Fibroblast of lung (primary cell): ENCODE data around the gene OR51I2. TPM values are rescaled to one million over a fixed set of nuclear protein-coding genes. Genes with fewer than 3 reads are reported as not detected.

Experiments
- DNase-seq, 2 donors: peaks; one replicate each; pipeline versions ENCODE4 v3.0.0 to v3.0.0-alpha.2; 2010; ENCODE audit warnings: low read depth in 2 of 2
- H2AFZ ChIP-seq: 2 replicates; pipeline ENCODE4 v1.5.1; 2012; ENCODE audit warnings: low read length, control low read depth, inconsistent platforms
- H3K27ac ChIP-seq: 2 replicates; pipeline ENCODE4 v1.5.1; 2011; ENCODE audit warnings: low read length, control low read depth; ENCODE audit not compliant: insufficient read depth
- H3K27me3 ChIP-seq: 2 replicates; pipeline ENCODE4 v1.5.1; 2011; ENCODE audit warnings: mild to moderate bottlenecking, low read length; ENCODE audit not compliant: control insufficient read depth, insufficient read depth
- H3K36me3 ChIP-seq: 2 replicates; pipeline ENCODE4 v1.5.1; 2011; ENCODE audit warnings: low read length; ENCODE audit not compliant: control insufficient read depth, insufficient read depth
- H3K4me1 ChIP-seq: 2 replicates; pipeline ENCODE4 v1.5.1; 2011; ENCODE audit warnings: low read length; ENCODE audit not compliant: control insufficient read depth, insufficient read depth; ENCODE audit errors: extremely low read depth
- H3K4me2 ChIP-seq: 2 replicates; pipeline ENCODE4 v1.5.1; 2011; ENCODE audit warnings: low read length, control low read depth; ENCODE audit not compliant: insufficient read depth; ENCODE audit errors: extremely low read depth
- H3K4me3 ChIP-seq, 4 experiments: fragments of 200-600 bp in 1 of 4; sonication (generic) in 1 of 4; replicated peaks in 1 of 4; 2 replicates each; pipeline ENCODE4 v1.5.1; 2011 to 2016; ENCODE audit warnings: low read length in 4 of 4, low read depth in 3 of 4, mild to moderate bottlenecking in 3 of 4, control low read depth in 2 of 4, inconsistent platforms in 1 of 4, mixed read lengths in 1 of 4; ENCODE audit not compliant: insufficient read depth in 1 of 4; ENCODE audit errors: control extremely low read depth in 1 of 4
- H3K79me2 ChIP-seq: 2 replicates; pipeline ENCODE4 v1.5.1; 2012; ENCODE audit warnings: mild to moderate bottlenecking, low read length, inconsistent platforms; ENCODE audit not compliant: control insufficient read depth, insufficient read depth
- H3K9ac ChIP-seq: 2 replicates; pipeline ENCODE4 v1.5.1; 2011; ENCODE audit warnings: mild to moderate bottlenecking, low read length, control low read depth; ENCODE audit not compliant: insufficient read depth
- H3K9me3 ChIP-seq: 2 replicates; pipeline ENCODE4 v1.5.1; 2012; ENCODE audit warnings: low read depth, low read length; ENCODE audit not compliant: control insufficient read depth, insufficient read depth
- H4K20me1 ChIP-seq: 2 replicates; pipeline ENCODE4 v1.5.1; 2011; ENCODE audit warnings: low read length; ENCODE audit not compliant: control insufficient read depth, insufficient read depth; ENCODE audit errors: extremely low read depth
- CTCF ChIP-seq, 2 donors: IDR thresholded peaks in 1 of 2; conservative IDR thresholded peaks in 1 of 2; 1 replicate in 1 of 2; 2 replicates in 1 of 2; pipeline ENCODE4 v1.5.1; 2011 to 2012; ENCODE audit warnings: low read length in 2 of 2, control low read depth in 1 of 2, inconsistent platforms in 1 of 2, low read depth in 1 of 2, mild to moderate bottlenecking in 1 of 2
- EZH2 ChIP-seq: IDR thresholded peaks from 2 replicates; pipeline ENCODE4 v1.5.1; 2012; ENCODE audit warnings: low read length, control low read depth, mild to moderate bottlenecking; ENCODE audit errors: missing control alignments
- polyA plus RNA-seq, 2 donors: library from polyadenylated mRNA; depleted of rRNA in 1 of 2; stranded (reverse) in 1 of 2; unstranded in 1 of 2; fragments of >200 nt; gene quantifications; 2 replicates each; pipeline ENCODE4 v1.2.1, GENCODE V29; 2011 to 2012; ENCODE audit warnings: missing spikeins in 1 of 2
- total RNA-seq: library from RNA; depleted of rRNA; stranded (reverse); fragments of >200 nt; gene quantifications from 2 replicates; pipeline ENCODE4 v1.2.1, GENCODE V29; 2014

Gene OR51I2
- total and polyA plus RNA-seq, 2 donors (not counting 1 experiment from before 2014, with no cell fraction given), result under 0.01 TPM; not detected in 1

GRCh38 chr11:5500393-5500801 lies 51.3 kb downstream of the OR51I2 start:
- H3K27ac ChIP-seq, result no peak overlapping the region
- no peak for TF ChIP-seq EZH2
- no peak for TF ChIP-seq CTCF (conservative IDR thresholded peaks at IDR 0.05 in 1 of 2, IDR thresholded peaks at IDR 0.05 in 1 of 2; ENCODE audit: low read depth in 1 of 2, low read length in 2 of 2)
- H3K79me2 ChIP-seq, result no peaks in the 10 kb centered on the region
- no peak overlapping the region for H2AFZ ChIP-seq
- no peak overlapping the region for H3K9ac ChIP-seq
- H3K4me3 ChIP-seq, result no peak overlapping the region
- no peak for DNase-seq
- H3K9me3 ChIP-seq, result no peaks in the 10 kb centered on the region
- H3K4me2 ChIP-seq, result no peak overlapping the region
- H3K4me1 ChIP-seq, result no peaks in the 10 kb centered on the region
- no peaks in the 10 kb centered on the region for H3K36me3 ChIP-seq
- no peaks in the 10 kb centered on the region for H3K27me3 ChIP-seq
- no peaks in the 10 kb centered on the region for H4K20me1 ChIP-seq

- no peak overlapping the region for H2AFZ ChIP-seq
- TF ChIP-seq EZH2, result no peak
- no peak for TF ChIP-seq CTCF (conservative IDR thresholded peaks at IDR 0.05 in 1 of 2, IDR thresholded peaks at IDR 0.05 in 1 of 2; ENCODE audit: low read depth in 1 of 2, low read length in 2 of 2)
- DNase-seq, result no peak
- H4K20me1 ChIP-seq, result no peaks in the 10 kb centered on the region
- H3K9me3 ChIP-seq, result no peaks in the 10 kb centered on the region
- H3K79me2 ChIP-seq, result no peaks in the 10 kb centered on the region
- H3K4me3 ChIP-seq, result no peak overlapping the region
- H3K27me3 ChIP-seq, result no peaks in the 10 kb centered on the region
- no peak overlapping the region for H3K9ac ChIP-seq
- no peaks in the 10 kb centered on the region for H3K36me3 ChIP-seq
- H3K4me2 ChIP-seq, result no peak overlapping the region
- no peak overlapping the region for H3K27ac ChIP-seq
- H3K4me1 ChIP-seq, result no peaks in the 10 kb centered on the region
These were observed 55.3 kb downstream of the OR51I2 start for GRCh38 chr11:5504403-5504921.

- no peak overlapping the region for H3K9ac ChIP-seq
- no peak for DNase-seq
These were observed 56.4 kb downstream of the OR51I2 start for GRCh38 chr11:5505363-5506048.

More at GRCh38 chr11:5505363-5506048, 56.4 kb downstream of the OR51I2 start:
- Histone ChIP-seq H3K9me3 (no peaks in the 10 kb centered on the region), H3K4me3 (no peak overlapping the region), H2AFZ (no peak overlapping the region), H3K4me2 (no peak overlapping the region), H4K20me1 (no peaks in the 10 kb centered on the region), H3K79me2 (no peaks in the 10 kb centered on the region), H3K27me3 (no peaks in the 10 kb centered on the region), H3K4me1 (no peaks in the 10 kb centered on the region), H3K27ac (no peak overlapping the region), H3K36me3 (no peaks in the 10 kb centered on the region)
- TF ChIP-seq CTCF (conservative IDR thresholded peaks at IDR 0.05 in 1 of 2, IDR thresholded peaks at IDR 0.05 in 1 of 2; ENCODE audit: low read depth in 1 of 2, low read length in 2 of 2), result no peak
- no peak for TF ChIP-seq EZH2

Other genes starting within 250 kb of the OR51I2 start
- not detected in 2 replicates for gene OR51V1, start 248.6 kb upstream of the OR51I2 start, total RNA-seq
- gene OR51V1, start 248.6 kb upstream of the OR51I2 start, polyA plus RNA-seq, result not detected in 2 replicates
- not detected in 2 replicates for gene HBB, start 222.3 kb upstream of the OR51I2 start, total RNA-seq
- 0.16 and 0.22 TPM in 2 replicates for gene HBB, start 222.3 kb upstream of the OR51I2 start, polyA plus RNA-seq
- 5.9 TPM in 1 of 2 replicates, not detected in the other for gene HBD, start 214.8 kb upstream of the OR51I2 start, total RNA-seq
- gene HBD, start 214.8 kb upstream of the OR51I2 start, polyA plus RNA-seq, result 17.1 and 53.4 TPM in 2 replicates
- not detected in 2 replicates for gene HBG1, start 199.5 kb upstream of the OR51I2 start, total RNA-seq
- gene HBG1, start 199.5 kb upstream of the OR51I2 start, polyA plus RNA-seq, result 0.41 and 0.46 TPM in 2 replicates
- gene HBG2, start 194.5 kb upstream of the OR51I2 start, total RNA-seq, result not detected in 2 replicates
- gene HBG2, start 194.5 kb upstream of the OR51I2 start, polyA plus RNA-seq, result 0.93 and 2.6 TPM in 2 replicates
- 0.33 TPM in 1 of 2 replicates, not detected in the other for gene HBE1, start 179.4 kb upstream of the OR51I2 start, total RNA-seq
- gene HBE1, start 179.4 kb upstream of the OR51I2 start, polyA plus RNA-seq, result 2.0 and 3.1 TPM in 2 replicates
- 0.17 TPM in 1 of 2 replicates, not detected in the other for gene OR51B4, start 147.4 kb upstream of the OR51I2 start, total RNA-seq
- gene OR51B4, start 147.4 kb upstream of the OR51I2 start, polyA plus RNA-seq, result not detected in 2 replicates
- not detected in 2 replicates for gene OR51B2, start 125.0 kb upstream of the OR51I2 start, total RNA-seq
- not detected in 2 replicates for gene OR51B2, start 125.0 kb upstream of the OR51I2 start, polyA plus RNA-seq
- 0.17 and 0.26 TPM in 2 replicates for gene OR51B5, start 105.8 kb upstream of the OR51I2 start, total RNA-seq
- gene OR51B5, start 105.8 kb upstream of the OR51I2 start, polyA plus RNA-seq, result 0.06 TPM in 1 of 2 replicates, not detected in the other
- gene OR51B6, start 97.8 kb upstream of the OR51I2 start, total RNA-seq, result not detected in 2 replicates
- gene OR51B6, start 97.8 kb upstream of the OR51I2 start, polyA plus RNA-seq, result not detected in 2 replicates
- not detected in 2 replicates for gene OR51M1, start 65.5 kb upstream of the OR51I2 start, total RNA-seq
- gene OR51M1, start 65.5 kb upstream of the OR51I2 start, polyA plus RNA-seq, result 0.06 TPM in 1 of 2 replicates, not detected in the other
- gene OR51Q1, start 27.2 kb upstream of the OR51I2 start, total RNA-seq, result not detected in 2 replicates
- not detected in 2 replicates for gene OR51Q1, start 27.2 kb upstream of the OR51I2 start, polyA plus RNA-seq
- gene OR51I1, start 7.8 kb upstream of the OR51I2 start, total RNA-seq, result 0.17 and 0.26 TPM in 2 replicates
- gene OR51I1, start 7.8 kb upstream of the OR51I2 start, polyA plus RNA-seq, result not detected in 2 replicates
- gene OR52D1, start 39.4 kb downstream of the OR51I2 start, total RNA-seq, result not detected in 2 replicates
- gene OR52D1, start 39.4 kb downstream of the OR51I2 start, polyA plus RNA-seq, result not detected in 2 replicates
- 0.17 TPM in 1 of 2 replicates, not detected in the other for gene UBQLN3, start 60.6 kb downstream of the OR51I2 start, total RNA-seq
- not detected in 2 replicates for gene UBQLN3, start 60.6 kb downstream of the OR51I2 start, polyA plus RNA-seq
- under 0.01 and 0.17 TPM in 2 replicates for gene UBQLNL, start 67.4 kb downstream of the OR51I2 start, total RNA-seq
- gene UBQLNL, start 67.4 kb downstream of the OR51I2 start, polyA plus RNA-seq, result 0.09 and 0.10 TPM in 2 replicates
- 0.50 and 0.51 TPM in 2 replicates for gene OR52H1, start 99.2 kb downstream of the OR51I2 start, total RNA-seq
- not detected in 2 replicates for gene OR52H1, start 99.2 kb downstream of the OR51I2 start, polyA plus RNA-seq
- gene OR52B6, start 131.6 kb downstream of the OR51I2 start, total RNA-seq, result not detected in 2 replicates
- not detected in 2 replicates for gene OR52B6, start 131.6 kb downstream of the OR51I2 start, polyA plus RNA-seq
- 4.9 and 8.6 TPM in 2 replicates for gene TRIM6, start 147.3 kb downstream of the OR51I2 start, total RNA-seq
- 8.2 and 13.8 TPM in 2 replicates for gene TRIM6, start 147.3 kb downstream of the OR51I2 start, polyA plus RNA-seq
- 11.3 and 17.8 TPM in 2 replicates for gene TRIM34, start 175.7 kb downstream of the OR51I2 start, total RNA-seq
- gene TRIM34, start 175.7 kb downstream of the OR51I2 start, polyA plus RNA-seq, result 13.6 and 18.5 TPM in 2 replicates
- 43.4 and 47.9 TPM in 2 replicates for gene TRIM5, start 235.8 kb downstream of the OR51I2 start, total RNA-seq
- gene TRIM5, start 235.8 kb downstream of the OR51I2 start, polyA plus RNA-seq, result 26.8 and 32.4 TPM in 2 replicates
- 94.8 and 112 TPM in 2 replicates for gene TRIM22, start 240.5 kb downstream of the OR51I2 start, total RNA-seq
- 74.3 and 108 TPM in 2 replicates for gene TRIM22, start 240.5 kb downstream of the OR51I2 start, polyA plus RNA-seq